Measurements from ENCODE around the gene LARGE1.
A peak's percentile ranks its signal among the peaks of the same experiment; 100 is the strongest.

Gene LARGE1

GRCh38 chr22:33920197-33920540, at the start of gene LARGE1:
Gene LARGE1 (minus strand): TSS chr22:33920476.
- no peak for DNase-seq

- DNase-seq = no peak
Measured at GRCh38 chr22:33969045-33969444, 48.8 kb upstream of the LARGE1 start.

GRCh38 chr22:33964121-33964520, 43.8 kb upstream of the LARGE1 start:
- DNase-seq = no peak

GRCh38 chr22:33962409-33962808, 42.1 kb upstream of the LARGE1 start:
- DNase-seq = no peak

GRCh38 chr22:33958741-33959140, 38.5 kb upstream of the LARGE1 start:
- DNase-seq = no peak

- no peak for DNase-seq
Measured at GRCh38 chr22:33957086-33957485, 36.8 kb upstream of the LARGE1 start.

- DNase-seq = no peak
Measured at GRCh38 chr22:33952776-33953175, 32.5 kb upstream of the LARGE1 start.

- no peak for DNase-seq
Measured at GRCh38 chr22:33940741-33941140, 20.5 kb upstream of the LARGE1 start.

GRCh38 chr22:33932997-33933396, 12.7 kb upstream of the LARGE1 start:
- no peak for DNase-seq

- no peak for DNase-seq
Measured at GRCh38 chr22:33931406-33931805, 11.1 kb upstream of the LARGE1 start.

GRCh38 chr22:33927752-33928151, 7.5 kb upstream of the LARGE1 start:
- no peak for DNase-seq

GRCh38 chr22:33925194-33925593, 4.9 kb upstream of the LARGE1 start:
- DNase-seq = no peak

GRCh38 chr22:33923660-33924246, 3.5 kb upstream of the LARGE1 start:
- no peak for DNase-seq

GRCh38 chr22:33923033-33923432, 2.8 kb upstream of the LARGE1 start:
- no peak for DNase-seq

- DNase-seq = no peak
Measured at GRCh38 chr22:33922349-33922681, 2.0 kb upstream of the LARGE1 start.

GRCh38 chr22:33921525-33922348, 1.5 kb upstream of the LARGE1 start:
- DNase-seq = no peak

GRCh38 chr22:33920927-33921524, 750 bp upstream of the LARGE1 start:
- DNase-seq = peak; percentile 77

- DNase-seq = no peak
Measured at GRCh38 chr22:33919391-33920196, 682 bp downstream of the LARGE1 start.

GRCh38 chr22:33918676-33919365, 1.5 kb downstream of the LARGE1 start:
- DNase-seq = no peak

- DNase-seq = no peak
Measured at GRCh38 chr22:33917744-33918406, 2.4 kb downstream of the LARGE1 start.

GRCh38 chr22:33914699-33915098, 5.6 kb downstream of the LARGE1 start:
- no peak for DNase-seq

GRCh38 chr22:33914131-33914530, 6.1 kb downstream of the LARGE1 start:
- no peak for DNase-seq

All from activated CD4-positive, alpha-beta T cell treated with anti-CD3 and anti-CD28 coated beads, Interleukin-2, amount 50 U/mL, for 1 hour (primary cell).